GM12801 (cell line): ENCODE results near the gene VPS13A.

ENCODE experiments used
- TF ChIP-seq, protein P1 (sequence below): IDR thresholded peaks from one replicate; pipeline ENCODE4 v1.5.1; 2011; ENCODE audit warnings: control low read depth; ENCODE audit not compliant: insufficient read length; ENCODE audit errors: extremely low read depth

The VPS13A gene

DNA sequence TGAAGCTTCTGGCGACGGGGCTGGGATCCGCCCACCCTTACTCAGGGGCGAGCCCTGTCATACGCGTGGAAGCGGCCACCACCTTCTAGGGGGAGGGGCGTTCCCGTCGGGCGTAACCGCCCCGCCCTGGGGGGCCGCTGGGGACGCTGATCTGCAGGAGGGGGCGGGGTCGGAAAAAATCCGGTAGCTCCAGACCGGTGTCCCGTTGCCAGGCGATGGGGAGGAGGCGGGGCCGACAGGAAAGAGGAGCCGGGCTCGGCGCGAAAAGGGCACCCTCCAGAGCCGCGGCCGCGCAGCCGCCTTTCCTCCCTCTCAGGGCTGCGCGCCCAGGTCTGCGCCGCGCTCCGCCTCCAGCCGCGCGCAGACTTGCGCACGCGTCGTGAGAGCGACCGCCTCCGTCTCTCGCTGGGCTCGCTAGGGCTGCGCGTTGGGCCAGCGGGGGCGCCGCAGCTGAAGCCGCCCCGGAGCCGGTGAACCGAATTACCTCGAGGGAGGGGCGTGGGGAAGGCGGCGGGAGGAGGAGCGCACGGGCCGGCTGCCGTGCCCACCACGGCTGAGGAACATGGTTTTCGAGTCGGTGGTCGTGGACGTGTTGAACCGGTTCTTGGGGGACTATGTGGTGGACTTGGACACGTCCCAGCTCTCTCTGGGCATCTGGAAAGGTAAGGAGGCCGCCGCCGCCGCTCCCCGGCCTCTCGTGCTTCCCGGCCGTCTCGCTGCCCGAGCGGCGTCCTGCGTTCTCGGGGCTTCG is at the start of gene VPS13A:
TSS of gene VPS13A (plus strand) at position 392 of the 751 bp plus-strand sequence. CDS start at position 563, 171 bp downstream.
- TF ChIP-seq, protein P1, sequence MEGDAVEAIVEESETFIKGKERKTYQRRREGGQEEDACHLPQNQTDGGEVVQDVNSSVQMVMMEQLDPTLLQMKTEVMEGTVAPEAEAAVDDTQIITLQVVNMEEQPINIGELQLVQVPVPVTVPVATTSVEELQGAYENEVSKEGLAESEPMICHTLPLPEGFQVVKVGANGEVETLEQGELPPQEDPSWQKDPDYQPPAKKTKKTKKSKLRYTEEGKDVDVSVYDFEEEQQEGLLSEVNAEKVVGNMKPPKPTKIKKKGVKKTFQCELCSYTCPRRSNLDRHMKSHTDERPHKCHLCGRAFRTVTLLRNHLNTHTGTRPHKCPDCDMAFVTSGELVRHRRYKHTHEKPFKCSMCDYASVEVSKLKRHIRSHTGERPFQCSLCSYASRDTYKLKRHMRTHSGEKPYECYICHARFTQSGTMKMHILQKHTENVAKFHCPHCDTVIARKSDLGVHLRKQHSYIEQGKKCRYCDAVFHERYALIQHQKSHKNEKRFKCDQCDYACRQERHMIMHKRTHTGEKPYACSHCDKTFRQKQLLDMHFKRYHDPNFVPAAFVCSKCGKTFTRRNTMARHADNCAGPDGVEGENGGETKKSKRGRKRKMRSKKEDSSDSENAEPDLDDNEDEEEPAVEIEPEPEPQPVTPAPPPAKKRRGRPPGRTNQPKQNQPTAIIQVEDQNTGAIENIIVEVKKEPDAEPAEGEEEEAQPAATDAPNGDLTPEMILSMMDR, result no peak

DNA sequence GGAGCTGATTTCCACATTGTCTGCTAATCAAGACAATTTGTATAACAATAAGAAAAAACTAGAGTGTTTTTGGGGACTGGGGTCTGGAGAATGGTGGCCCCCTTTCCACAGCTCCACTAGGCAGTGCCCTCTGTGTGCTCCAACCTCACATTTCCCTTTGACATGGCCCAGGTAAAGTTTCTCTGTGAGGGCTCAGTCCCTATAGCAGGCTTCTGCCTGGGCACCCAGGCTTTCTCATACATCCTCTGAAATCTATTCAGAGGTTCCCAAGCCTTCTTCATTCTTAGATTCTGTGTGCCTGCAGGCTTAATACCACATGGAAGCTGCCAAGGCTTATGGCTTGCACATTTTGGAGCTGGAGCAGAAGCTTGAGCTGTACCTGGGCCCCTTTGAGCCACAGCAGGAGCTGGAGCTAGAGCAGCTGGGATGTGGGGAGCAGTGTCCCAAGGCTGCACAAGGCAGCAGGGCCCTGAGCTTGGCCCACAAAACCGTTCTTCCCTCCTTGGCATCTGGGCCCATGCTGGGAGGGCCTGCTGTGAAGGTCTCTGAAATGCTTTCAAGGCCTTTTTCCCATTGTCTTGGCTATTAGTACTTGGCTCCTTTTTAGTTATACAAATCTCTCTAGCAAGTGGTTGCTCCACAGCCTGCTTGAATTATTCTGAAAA is 49.1 kb upstream of the VPS13A start:
- TF ChIP-seq, protein P1, result no peak

- TF ChIP-seq, protein P1, result no peak
Measured at GRCh38 chr9:77131399-77131798, 45.9 kb upstream of the VPS13A start.

DNA sequence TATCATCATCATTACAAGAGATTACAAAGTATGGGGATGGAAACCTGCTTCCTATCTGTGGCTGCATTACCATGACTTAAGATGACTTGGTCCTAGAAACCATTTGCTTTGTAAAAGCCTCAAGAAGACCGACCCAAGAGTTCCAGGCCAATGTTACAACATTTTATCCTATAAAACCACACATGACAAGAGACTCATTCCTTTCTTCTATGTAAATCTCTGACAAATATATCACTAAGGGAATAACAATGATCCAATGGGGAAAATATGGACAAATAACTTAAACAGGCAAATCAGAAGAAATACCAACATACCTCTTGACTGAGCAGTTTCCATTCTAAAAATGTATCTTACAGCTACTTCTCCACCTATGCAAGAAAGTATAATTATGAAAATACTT is 44.3 kb upstream of the VPS13A start:
- TF ChIP-seq, protein P1, result no peak

GRCh38 chr9:77142366-77142765 is 35.0 kb upstream of the VPS13A start:
- TF ChIP-seq, protein P1, result no peak

DNA sequence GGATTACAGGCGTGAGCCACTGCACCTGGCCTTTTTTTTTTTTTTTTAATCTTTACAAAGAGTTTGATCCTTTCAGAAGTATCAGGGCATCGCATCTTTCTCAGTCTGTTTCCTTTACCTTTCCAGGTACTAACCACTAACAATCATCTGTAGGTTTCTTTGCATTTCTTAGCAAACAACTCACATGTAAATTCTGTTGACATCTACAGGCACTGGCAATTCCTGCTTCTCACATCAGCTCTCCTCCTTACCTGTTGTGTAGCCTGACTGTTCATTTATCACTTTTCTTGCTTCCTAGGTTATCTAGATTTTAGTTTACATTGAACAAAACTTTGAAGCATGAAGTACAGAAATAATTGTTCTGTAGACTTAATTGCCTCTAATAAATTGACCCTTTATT is 27.5 kb upstream of the VPS13A start:
- TF ChIP-seq, protein P1, result no peak

DNA sequence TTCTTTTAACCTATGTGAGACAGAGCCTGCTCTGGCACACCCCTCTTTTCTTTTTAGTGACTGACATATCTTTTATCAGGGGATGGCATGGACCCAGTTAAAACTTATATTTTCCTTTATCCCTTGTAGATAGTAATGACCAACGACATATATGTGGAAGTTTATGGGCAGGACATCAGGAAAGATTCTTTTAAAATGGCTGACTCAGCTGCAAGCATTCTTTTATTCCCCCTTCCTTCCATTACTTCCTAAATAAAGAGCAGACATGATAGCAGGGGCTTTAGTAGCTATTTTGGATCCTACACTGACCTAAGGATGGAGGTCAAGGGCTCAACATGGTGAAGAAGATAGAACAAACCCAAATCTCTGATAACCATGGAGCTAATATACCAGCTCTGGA is 25.0 kb upstream of the VPS13A start:
- TF ChIP-seq, protein P1, result no peak
